ENCODE data around the gene EDEM2. TPM values are rescaled to one million over a fixed set of nuclear protein-coding genes. Genes with fewer than 3 reads are reported as not detected.

EDEM2 gene
- total and polyA plus RNA-seq, 2 of the 4 experiments (the other 2 are of a cell fraction) = 19.0 to 27.4 TPM

DNA sequence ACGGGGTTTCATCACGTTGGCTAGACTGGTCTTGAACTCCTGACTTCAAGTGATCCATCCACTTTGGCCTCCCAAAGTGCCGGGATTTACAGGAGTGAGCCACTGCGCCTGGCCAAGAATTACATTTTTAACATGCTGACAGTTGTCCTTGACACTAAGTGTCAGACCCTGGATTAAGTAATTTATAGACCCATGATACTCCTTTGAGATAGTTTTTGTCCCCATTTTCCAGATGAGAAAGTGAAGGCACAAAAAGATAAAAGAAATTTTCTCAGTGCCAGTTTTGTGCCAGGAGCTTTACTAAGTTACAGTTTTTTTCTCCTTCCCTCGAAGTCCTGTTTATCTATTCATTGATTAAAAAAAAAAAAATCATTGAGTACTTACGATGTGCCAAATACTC, 9.8 kb upstream of the EDEM2 start:
- DNase-seq (no peak), ATAC-seq (ENCODE audit: low read depth) (no peak)
- H3K27ac ChIP-seq (ENCODE audit: insufficient read depth, low read length) = no peak overlapping the region
- dilution Hi-C loops (cut with HindIII; ENCODE audit: low sequenced_read_pairs, unreplicated experiment) = no loop called here
- H4K91ac ChIP-seq (ENCODE audit: insufficient read depth, low read depth, low read length) = no peak overlapping the region
- H3K4me1 ChIP-seq (ENCODE audit: control insufficient read depth, insufficient read depth, low read length) = no peaks in the 10 kb centered on the region
- 76% methylated on average over 4 of the region's 6 CpGs; no CpG with 5 or more reads in 1 of the 2 experiments for WGBS, 2 experiments (ENCODE audit: extremely low coverage in 2 of 2, insufficient read length in 1 of 2)
- POLR2A ChIA-PET (ENCODE audit: unreplicated experiment) = no interaction called here
- no peak overlapping the region for H2BK15ac ChIP-seq (ENCODE audit: low read depth, low read length)
- intact Hi-C loops (cut with micrococcal nuclease) = no loop called here
- no peak overlapping the region for H2AFZ ChIP-seq (replicated peaks; ENCODE audit: low read length, poor library complexity)
- H3K18ac ChIP-seq (ENCODE audit: low read depth, low read length) = no peak overlapping the region
- no peak overlapping the region for H3K56ac ChIP-seq (ENCODE audit: extremely low read depth, insufficient read depth, low read length)
- no peak overlapping the region for H3K4me3 ChIP-seq (ENCODE audit: insufficient read depth, low read depth, low read length)
- H2BK5ac ChIP-seq (ENCODE audit: low read depth, low read length, poor library complexity, severe bottlenecking) = no peak overlapping the region
- H3K4ac ChIP-seq (ENCODE audit: low read depth, low read length) = no peak overlapping the region
- TF ChIP-seq MXI1 (IDR thresholded peaks at IDR 0.05; ENCODE audit: borderline replicate concordance, low read depth, low read length) (no peak), SMC3 (IDR thresholded peaks at IDR 0.05; ENCODE audit: low read depth, low read length) (no peak), CEBPB (IDR thresholded peaks at IDR 0.05; ENCODE audit: low read depth, low read length) (no peak), POLR2A (IDR thresholded peaks at IDR 0.05; ENCODE audit: low read depth, low read length) (no peak), BHLHE40 (IDR thresholded peaks at IDR 0.05; ENCODE audit: low read depth, low read length) (no peak), NFE2L2 (IDR thresholded peaks at IDR 0.05; ENCODE audit: low read depth, low read length) (no peak), RCOR1 (IDR thresholded peaks at IDR 0.05; ENCODE audit: insufficient replicate concordance, low read length) (no peak), MAFK (IDR thresholded peaks at IDR 0.05; ENCODE audit: low read depth, low read length) (no peak), CHD1 (IDR thresholded peaks at IDR 0.05; ENCODE audit: low read depth, low read length) (no peak), RFX5 (IDR thresholded peaks at IDR 0.05; ENCODE audit: low read depth, low read length) (no peak), FOS (IDR thresholded peaks at IDR 0.05; ENCODE audit: low read depth, low read length) (no peak), RAD21 (IDR thresholded peaks at IDR 0.05; ENCODE audit: low read length) (no peak), MAZ (IDR thresholded peaks at IDR 0.05; ENCODE audit: borderline replicate concordance, low read depth, low read length) (no peak)
- TF ChIP-seq, protein P1, sequence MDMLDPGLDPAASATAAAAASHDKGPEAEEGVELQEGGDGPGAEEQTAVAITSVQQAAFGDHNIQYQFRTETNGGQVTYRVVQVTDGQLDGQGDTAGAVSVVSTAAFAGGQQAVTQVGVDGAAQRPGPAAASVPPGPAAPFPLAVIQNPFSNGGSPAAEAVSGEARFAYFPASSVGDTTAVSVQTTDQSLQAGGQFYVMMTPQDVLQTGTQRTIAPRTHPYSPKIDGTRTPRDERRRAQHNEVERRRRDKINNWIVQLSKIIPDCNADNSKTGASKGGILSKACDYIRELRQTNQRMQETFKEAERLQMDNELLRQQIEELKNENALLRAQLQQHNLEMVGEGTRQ (IDR thresholded peaks at IDR 0.05; ENCODE audit: low read depth, low read length) = no peak
- TF ChIP-seq, protein P2, sequence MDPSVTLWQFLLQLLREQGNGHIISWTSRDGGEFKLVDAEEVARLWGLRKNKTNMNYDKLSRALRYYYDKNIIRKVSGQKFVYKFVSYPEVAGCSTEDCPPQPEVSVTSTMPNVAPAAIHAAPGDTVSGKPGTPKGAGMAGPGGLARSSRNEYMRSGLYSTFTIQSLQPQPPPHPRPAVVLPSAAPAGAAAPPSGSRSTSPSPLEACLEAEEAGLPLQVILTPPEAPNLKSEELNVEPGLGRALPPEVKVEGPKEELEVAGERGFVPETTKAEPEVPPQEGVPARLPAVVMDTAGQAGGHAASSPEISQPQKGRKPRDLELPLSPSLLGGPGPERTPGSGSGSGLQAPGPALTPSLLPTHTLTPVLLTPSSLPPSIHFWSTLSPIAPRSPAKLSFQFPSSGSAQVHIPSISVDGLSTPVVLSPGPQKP (IDR thresholded peaks at IDR 0.05; ENCODE audit: borderline replicate concordance, low read depth, low read length) = no peak
- TF ChIP-seq, protein P3, sequence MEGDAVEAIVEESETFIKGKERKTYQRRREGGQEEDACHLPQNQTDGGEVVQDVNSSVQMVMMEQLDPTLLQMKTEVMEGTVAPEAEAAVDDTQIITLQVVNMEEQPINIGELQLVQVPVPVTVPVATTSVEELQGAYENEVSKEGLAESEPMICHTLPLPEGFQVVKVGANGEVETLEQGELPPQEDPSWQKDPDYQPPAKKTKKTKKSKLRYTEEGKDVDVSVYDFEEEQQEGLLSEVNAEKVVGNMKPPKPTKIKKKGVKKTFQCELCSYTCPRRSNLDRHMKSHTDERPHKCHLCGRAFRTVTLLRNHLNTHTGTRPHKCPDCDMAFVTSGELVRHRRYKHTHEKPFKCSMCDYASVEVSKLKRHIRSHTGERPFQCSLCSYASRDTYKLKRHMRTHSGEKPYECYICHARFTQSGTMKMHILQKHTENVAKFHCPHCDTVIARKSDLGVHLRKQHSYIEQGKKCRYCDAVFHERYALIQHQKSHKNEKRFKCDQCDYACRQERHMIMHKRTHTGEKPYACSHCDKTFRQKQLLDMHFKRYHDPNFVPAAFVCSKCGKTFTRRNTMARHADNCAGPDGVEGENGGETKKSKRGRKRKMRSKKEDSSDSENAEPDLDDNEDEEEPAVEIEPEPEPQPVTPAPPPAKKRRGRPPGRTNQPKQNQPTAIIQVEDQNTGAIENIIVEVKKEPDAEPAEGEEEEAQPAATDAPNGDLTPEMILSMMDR (conservative IDR thresholded peaks at IDR 0.05; ENCODE audit: low read depth, low read length) = no peak
- no peaks in the 10 kb centered on the region for H3K9me1 ChIP-seq (ENCODE audit: insufficient read depth, low read length)
- H3K23ac ChIP-seq (ENCODE audit: low read depth, low read length) = no peak overlapping the region
- no peak overlapping the region for H2BK20ac ChIP-seq (ENCODE audit: low read depth, low read length)
- no peaks in the 10 kb centered on the region for H3K9me3 ChIP-seq (ENCODE audit: control insufficient read depth, insufficient read depth, low read length)
- no peak overlapping the region for H2BK120ac ChIP-seq (ENCODE audit: low read depth, low read length)
- H4K5ac ChIP-seq (ENCODE audit: low read depth, low read length) = no peak overlapping the region
- H2AK5ac ChIP-seq (ENCODE audit: low read depth, low read length) = no peak overlapping the region
- no peaks in the 10 kb centered on the region for H4K20me1 ChIP-seq (ENCODE audit: insufficient read depth, low read length)
- no peak overlapping the region for H4K8ac ChIP-seq (ENCODE audit: low read depth in 2 of 2, low read length in 2 of 2)
- no peaks in the 10 kb centered on the region for H3K27me3 ChIP-seq (ENCODE audit: control insufficient read depth, insufficient read depth, low read length)
- no peaks in the 10 kb centered on the region for H3K79me1 ChIP-seq (ENCODE audit: low read depth in 1 of 2, low read length in 2 of 2)
- CTCF ChIA-PET = no interaction called here
- H3K4me2 ChIP-seq (ENCODE audit: low read depth, low read length) = no peak overlapping the region
- H3K14ac ChIP-seq (replicated peaks; ENCODE audit: low read depth, low read length) = no peak overlapping the region
- H3K9ac ChIP-seq (ENCODE audit: low read depth, low read length) = no peak overlapping the region
- H2AK9ac ChIP-seq (replicated peaks; ENCODE audit: low read depth, low read length, poor library complexity) = no peak overlapping the region
- no peaks in the 10 kb centered on the region for H3K36me3 ChIP-seq (ENCODE audit: control insufficient read depth, insufficient read depth, low read length)
- in situ Hi-C loops (cut with MboI; ENCODE audit: low sequenced_read_pairs) = no loop called here
- BruUV-seq (replicated peaks) = no TSS peak

Data from IMR-90 (cell line).